Stimulated activated CD8-positive, alpha-beta memory T cell treated with anti-CD3 and anti-CD28 coated beads, Interleukin-2, amount 100 ng/mL, for 48 hours (primary cell): ENCODE results near the gene RER1.

Experiments
- DNase-seq, 2 donors: peaks; one replicate each; pipeline ENCODE4 v3.0.0-alpha.2; 2020; ENCODE audit warnings: low read depth in 2 of 2

Gene RER1

GRCh38 chr1:2445162-2445822 is 53.7 kb downstream of the RER1 start:
- no peak for DNase-seq

- DNase-seq = no peak
Observed at GRCh38 chr1:2445823-2446215, 54.2 kb downstream of the RER1 start.

- no peak for DNase-seq
Observed at GRCh38 chr1:2446394-2446793, 54.8 kb downstream of the RER1 start.

GRCh38 chr1:2446861-2447260 is 55.2 kb downstream of the RER1 start:
- DNase-seq = no peak

GRCh38 chr1:2447276-2448097 is 55.8 kb downstream of the RER1 start:
- no peak for DNase-seq

GRCh38 chr1:2448098-2448445 is 56.4 kb downstream of the RER1 start:
- no peak for DNase-seq

- DNase-seq = no peak
Observed at GRCh38 chr1:2449636-2450454, 58.2 kb downstream of the RER1 start.

GRCh38 chr1:2451741-2452140 is 60.1 kb downstream of the RER1 start:
- DNase-seq = no peak

GRCh38 chr1:2452201-2452931 is 60.7 kb downstream of the RER1 start:
- no peak for DNase-seq

- no peak for DNase-seq
Observed at GRCh38 chr1:2452932-2453315, 61.3 kb downstream of the RER1 start.

GRCh38 chr1:2454227-2454626 is 62.6 kb downstream of the RER1 start:
- DNase-seq = no peak
